BJ (cell line): ENCODE results near the gene DLG2. TPM values are rescaled to one million over a fixed set of nuclear protein-coding genes. Genes with fewer than 3 reads are reported as not detected.

ENCODE experiments used
- CTCF ChIA-PET: fragments of 350-600 bp; formaldehyde crosslinking; extraction: SDS; loops from one replicate; lab custom pipeline; 2021; ENCODE audit warnings: antibody characterized with exemption, inconsistent platforms; lab: Yijun Ruan, JAX
- POLR2A ChIA-PET: fragments of 300-600 bp; sonication (Branson Sonifier 250); formaldehyde crosslinking; extraction: SDS; loops from one replicate; lab custom pipeline; 2021; ENCODE audit warnings: antibody characterized with exemption; lab: Charles Lee
- DNase-seq: peaks from one replicate; pipeline ENCODE4 v3.0.0-alpha.2; 2011; ENCODE audit warnings: low read depth
- H3K27me3 ChIP-seq: 2 replicates; pipeline ENCODE4 v1.6.0; 2011; ENCODE audit warnings: low read length; ENCODE audit not compliant: control insufficient read depth, insufficient read depth
- H3K36me3 ChIP-seq: 2 replicates; pipeline ENCODE4 v1.5.1; 2011; ENCODE audit warnings: low read length; ENCODE audit not compliant: control insufficient read depth, insufficient read depth
- H3K4me3 ChIP-seq: 2 replicates; pipeline ENCODE4 v1.5.1; 2011; ENCODE audit warnings: low read depth, mild to moderate bottlenecking, control low read depth, low read length
- polyA plus RNA-seq: library from polyadenylated mRNA; depleted of rRNA; stranded (reverse); fragments of >200 nt; gene quantifications from 2 replicates; pipeline ENCODE4 v1.2.3, GENCODE V29; 2011
- TF ChIP-seq, protein P1 (sequence below): IDR thresholded peaks from 2 replicates; pipeline ENCODE4 v1.5.1; 2011; ENCODE audit warnings: low read depth, mild to moderate bottlenecking, control low read depth, inconsistent platforms, low read length, moderate library complexity; ENCODE audit not compliant: insufficient read depth

Gene DLG2
- polyA plus RNA-seq, 1 experiment, result 0.28 TPM

DNA sequence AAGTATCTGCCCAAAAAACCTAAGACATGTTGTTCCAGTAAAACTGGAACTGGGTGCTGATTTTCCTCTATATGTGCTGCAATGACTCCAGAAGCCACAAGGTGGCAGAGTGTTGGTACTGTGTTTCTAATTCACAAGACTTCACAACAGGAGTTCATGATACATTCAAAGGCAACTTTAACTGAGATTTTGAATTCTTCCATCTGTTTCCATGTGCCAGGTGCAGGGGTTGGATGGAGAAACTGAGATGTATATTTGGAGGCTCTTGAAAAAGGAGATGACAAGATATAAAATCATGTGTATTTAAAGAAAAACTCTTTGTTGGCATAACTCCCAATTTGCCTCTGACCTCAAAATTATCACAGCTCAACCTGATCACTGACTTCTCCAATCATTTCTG is 1242.4 kb downstream of the DLG2 start:
- TF ChIP-seq, protein P1, sequence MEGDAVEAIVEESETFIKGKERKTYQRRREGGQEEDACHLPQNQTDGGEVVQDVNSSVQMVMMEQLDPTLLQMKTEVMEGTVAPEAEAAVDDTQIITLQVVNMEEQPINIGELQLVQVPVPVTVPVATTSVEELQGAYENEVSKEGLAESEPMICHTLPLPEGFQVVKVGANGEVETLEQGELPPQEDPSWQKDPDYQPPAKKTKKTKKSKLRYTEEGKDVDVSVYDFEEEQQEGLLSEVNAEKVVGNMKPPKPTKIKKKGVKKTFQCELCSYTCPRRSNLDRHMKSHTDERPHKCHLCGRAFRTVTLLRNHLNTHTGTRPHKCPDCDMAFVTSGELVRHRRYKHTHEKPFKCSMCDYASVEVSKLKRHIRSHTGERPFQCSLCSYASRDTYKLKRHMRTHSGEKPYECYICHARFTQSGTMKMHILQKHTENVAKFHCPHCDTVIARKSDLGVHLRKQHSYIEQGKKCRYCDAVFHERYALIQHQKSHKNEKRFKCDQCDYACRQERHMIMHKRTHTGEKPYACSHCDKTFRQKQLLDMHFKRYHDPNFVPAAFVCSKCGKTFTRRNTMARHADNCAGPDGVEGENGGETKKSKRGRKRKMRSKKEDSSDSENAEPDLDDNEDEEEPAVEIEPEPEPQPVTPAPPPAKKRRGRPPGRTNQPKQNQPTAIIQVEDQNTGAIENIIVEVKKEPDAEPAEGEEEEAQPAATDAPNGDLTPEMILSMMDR, result peak; percentile 77
- CTCF ChIA-PET, result interaction anchor here (1.3 to 1.6 kb wide), 2 partner anchors 10 to 84 kb away, joined by 3 read pairs; no protein-coding TSS in a partner anchor
- Histone ChIP-seq H3K27me3 (no peaks in the 10 kb centered on the region), H3K4me3 (no peak overlapping the region), H3K36me3 (no peaks in the 10 kb centered on the region)
- POLR2A ChIA-PET, result no interaction called here
- no peak for DNase-seq

DNA sequence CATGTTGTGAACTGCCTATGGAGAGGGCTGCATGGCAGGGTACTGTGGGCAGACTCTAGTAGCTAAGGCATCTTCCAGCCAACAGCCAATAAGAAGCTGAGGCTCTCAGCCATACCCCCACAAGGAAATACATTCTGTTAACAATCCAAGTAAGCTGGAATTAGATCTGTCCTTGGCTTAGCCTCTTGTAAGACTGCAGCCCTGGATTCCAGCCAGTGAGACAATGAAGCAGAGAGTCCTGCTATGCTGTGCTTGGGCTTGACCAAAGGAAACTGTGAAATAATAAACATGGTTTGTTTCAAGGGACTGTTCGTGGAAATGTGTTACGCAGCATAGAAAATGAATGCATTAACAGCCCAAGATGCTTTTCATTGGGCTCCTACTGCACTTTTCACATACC is 1243.6 kb downstream of the DLG2 start:
- no peaks in the 10 kb centered on the region for H3K27me3 ChIP-seq
- H3K4me3 ChIP-seq, result no peak overlapping the region
- DNase-seq, result no peak
- CTCF ChIA-PET, result interaction anchor here (0.8 to 1.6 kb wide), 5 partner anchors 9 to 1206 kb away, joined by 3 to 4 read pairs (median 3); no protein-coding TSS in a partner anchor
- H3K36me3 ChIP-seq, result no peaks in the 10 kb centered on the region
- TF ChIP-seq, protein P1, result no peak
- POLR2A ChIA-PET, result no interaction called here

DNA sequence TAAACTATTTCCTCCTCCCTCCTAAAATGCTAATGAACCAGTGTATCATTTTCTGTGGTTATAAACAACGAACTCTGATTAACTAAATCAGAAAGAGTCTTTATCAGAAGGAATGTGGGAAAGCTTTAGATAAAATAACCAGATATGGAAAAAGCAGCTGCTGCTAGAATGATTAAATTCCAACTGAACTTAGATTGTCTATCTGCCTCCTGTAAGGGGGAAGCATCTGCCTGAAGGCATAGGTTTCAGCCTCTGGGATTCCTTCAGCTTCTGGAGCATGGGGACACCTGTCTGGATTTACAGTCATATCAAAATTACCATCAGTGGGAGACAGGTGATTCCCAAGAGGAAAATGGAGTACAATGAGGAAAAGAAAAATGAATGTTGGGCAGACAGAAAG is 1245.5 kb downstream of the DLG2 start:
- TF ChIP-seq, protein P1, result no peak
- ChIA-PET POLR2A (no interaction called here), CTCF (no interaction called here)
- Histone ChIP-seq H3K27me3 (no peaks in the 10 kb centered on the region), H3K4me3 (no peak overlapping the region), H3K36me3 (no peaks in the 10 kb centered on the region)
- DNase-seq, result no peak

DNA sequence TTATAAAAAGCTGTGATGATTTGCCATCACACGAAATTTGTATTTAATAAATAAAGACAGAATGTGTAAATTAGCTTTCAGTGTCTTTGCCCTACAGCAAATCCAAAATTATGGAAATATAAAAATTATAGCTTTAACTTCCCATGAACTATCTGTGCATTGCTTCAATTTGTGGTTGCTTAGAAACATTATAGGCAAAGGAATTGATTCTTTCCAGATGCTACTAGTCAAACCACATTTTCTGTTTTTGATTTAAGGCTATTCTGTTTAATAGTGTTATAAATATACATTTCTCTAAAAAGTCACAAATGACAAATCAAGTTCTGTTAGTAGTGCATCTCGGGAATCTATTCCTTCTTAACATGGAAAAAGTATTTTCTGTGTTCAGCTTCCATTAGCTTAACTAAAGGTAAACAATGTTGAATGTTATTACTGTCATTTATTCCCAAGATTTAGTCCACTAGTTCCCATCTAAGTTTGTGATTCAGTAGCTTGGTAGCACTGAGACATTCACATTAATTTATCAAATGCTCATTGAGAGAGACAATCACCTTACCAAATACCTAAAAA is 1254.7 kb downstream of the DLG2 start:
- no peak for DNase-seq

DNA sequence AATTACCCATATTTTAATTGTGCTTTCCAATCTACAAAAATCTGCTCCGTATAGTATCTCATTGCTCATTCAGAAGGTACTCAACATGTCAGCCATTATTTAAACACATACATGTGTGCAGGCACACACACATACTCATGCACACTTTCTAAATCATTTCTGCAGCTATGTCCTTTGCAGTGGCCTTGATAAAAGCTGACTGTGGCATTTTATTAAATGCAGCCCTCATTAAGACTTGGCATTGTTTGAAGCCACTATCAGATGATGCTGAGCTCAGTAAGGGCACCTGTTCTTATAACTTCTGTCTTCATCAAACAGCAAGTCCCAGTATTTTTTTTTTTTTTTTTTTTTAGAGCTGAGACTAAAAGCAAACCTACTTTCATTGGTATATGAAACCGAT is 1269.1 kb downstream of the DLG2 start:
- no peaks in the 10 kb centered on the region for H3K36me3 ChIP-seq
- H3K4me3 ChIP-seq, result no peak overlapping the region
- POLR2A ChIA-PET, result no interaction called here
- TF ChIP-seq, protein P1, result no peak
- DNase-seq, result no peak
- no peaks in the 10 kb centered on the region for H3K27me3 ChIP-seq
- CTCF ChIA-PET, result interaction anchor here (0.6 kb wide), 1 partner anchor 200 kb away, joined by 3 read pairs; no protein-coding TSS in a partner anchor

More for the DNA sequence above, 1254.7 kb downstream of the DLG2 start:
- Histone ChIP-seq H3K4me3 (no peak overlapping the region), H3K36me3 (no peaks in the 10 kb centered on the region), H3K27me3 (no peaks in the 10 kb centered on the region)
- ChIA-PET POLR2A (no interaction called here), CTCF (interaction anchor here (1.6 kb wide), 1 partner anchor 13 kb away, joined by 3 read pairs; no protein-coding TSS in a partner anchor)
- TF ChIP-seq, protein P1, result no peak
